Esophagus squamous epithelium (tissue), 4 donors: ENCODE data around the gene TBC1D5.
"Not testable (repeated sequence)": the region's sequence is repeated elsewhere in the genome, so short reads cannot be mapped to it uniquely, and the experiment has no call there.

Experiments
- CTCF ChIP-seq, 6 experiments: fragments of 450-650 bp in 4 of 6; fragments of 200-600 bp in 2 of 6; sonication (generic) in 2 of 6; IDR thresholded peaks; one replicate each; pipeline ENCODE4 v1.5.1; 2016 to 2019; ENCODE audit warnings: antibody characterized with exemption in 6 of 6, mild to moderate bottlenecking in 4 of 6, moderate library complexity in 4 of 6
- POLR2A ChIP-seq, 4 donors: fragments of 450-650 bp; IDR thresholded peaks; one replicate each; pipeline ENCODE4 v1.6.1; 2017; ENCODE audit warnings: antibody characterized with exemption in 4 of 4, mild to moderate bottlenecking in 4 of 4, moderate library complexity in 3 of 4

- not testable (repeated sequence) for TF ChIP-seq CTCF, POLR2A (IDR thresholded peaks at IDR 0.05)
These were observed 93.6 kb downstream of the TBC1D5 start for GRCh38 chr3:17648630-17649355.
